ENCODE data around the gene PCDHGC5.
A peak's percentile ranks its signal among the peaks of the same experiment; 100 is the strongest.

DNA sequence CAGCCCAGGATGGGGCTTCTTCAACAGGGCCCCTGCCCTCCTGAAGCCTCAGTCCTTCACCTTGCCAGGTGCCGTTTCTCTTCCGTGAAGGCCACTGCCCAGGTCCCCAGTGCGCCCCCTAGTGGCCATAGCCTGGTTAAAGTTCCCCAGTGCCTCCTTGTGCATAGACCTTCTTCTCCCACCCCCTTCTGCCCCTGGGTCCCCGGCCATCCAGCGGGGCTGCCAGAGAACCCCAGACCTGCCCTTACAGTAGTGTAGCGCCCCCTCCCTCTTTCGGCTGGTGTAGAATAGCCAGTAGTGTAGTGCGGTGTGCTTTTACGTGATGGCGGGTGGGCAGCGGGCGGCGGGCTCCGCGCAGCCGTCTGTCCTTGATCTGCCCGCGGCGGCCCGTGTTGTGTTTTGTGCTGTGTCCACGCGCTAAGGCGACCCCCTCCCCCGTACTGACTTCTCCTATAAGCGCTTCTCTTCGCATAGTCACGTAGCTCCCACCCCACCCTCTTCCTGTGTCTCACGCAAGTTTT is 23.6 kb downstream of the PCDHGC5 start:
- TF ChIP-seq, protein P1, sequence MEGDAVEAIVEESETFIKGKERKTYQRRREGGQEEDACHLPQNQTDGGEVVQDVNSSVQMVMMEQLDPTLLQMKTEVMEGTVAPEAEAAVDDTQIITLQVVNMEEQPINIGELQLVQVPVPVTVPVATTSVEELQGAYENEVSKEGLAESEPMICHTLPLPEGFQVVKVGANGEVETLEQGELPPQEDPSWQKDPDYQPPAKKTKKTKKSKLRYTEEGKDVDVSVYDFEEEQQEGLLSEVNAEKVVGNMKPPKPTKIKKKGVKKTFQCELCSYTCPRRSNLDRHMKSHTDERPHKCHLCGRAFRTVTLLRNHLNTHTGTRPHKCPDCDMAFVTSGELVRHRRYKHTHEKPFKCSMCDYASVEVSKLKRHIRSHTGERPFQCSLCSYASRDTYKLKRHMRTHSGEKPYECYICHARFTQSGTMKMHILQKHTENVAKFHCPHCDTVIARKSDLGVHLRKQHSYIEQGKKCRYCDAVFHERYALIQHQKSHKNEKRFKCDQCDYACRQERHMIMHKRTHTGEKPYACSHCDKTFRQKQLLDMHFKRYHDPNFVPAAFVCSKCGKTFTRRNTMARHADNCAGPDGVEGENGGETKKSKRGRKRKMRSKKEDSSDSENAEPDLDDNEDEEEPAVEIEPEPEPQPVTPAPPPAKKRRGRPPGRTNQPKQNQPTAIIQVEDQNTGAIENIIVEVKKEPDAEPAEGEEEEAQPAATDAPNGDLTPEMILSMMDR (IDR thresholded peaks at IDR 0.05; ENCODE audit: low read length): peak; percentile 97
- no peak for TF ChIP-seq EZH2 (IDR thresholded peaks at IDR 0.05; ENCODE audit: borderline replicate concordance, low read length)

Measured in OCI-LY1 (cell line).